ENCODE measurements around the gene TBX4. TPM values are rescaled to one million over a fixed set of nuclear protein-coding genes. Genes with fewer than 3 reads are reported as not detected.

TBX4 gene
- total and polyA plus RNA-seq, 5 donors = 0.11 TPM; not detected in 4

DNA sequence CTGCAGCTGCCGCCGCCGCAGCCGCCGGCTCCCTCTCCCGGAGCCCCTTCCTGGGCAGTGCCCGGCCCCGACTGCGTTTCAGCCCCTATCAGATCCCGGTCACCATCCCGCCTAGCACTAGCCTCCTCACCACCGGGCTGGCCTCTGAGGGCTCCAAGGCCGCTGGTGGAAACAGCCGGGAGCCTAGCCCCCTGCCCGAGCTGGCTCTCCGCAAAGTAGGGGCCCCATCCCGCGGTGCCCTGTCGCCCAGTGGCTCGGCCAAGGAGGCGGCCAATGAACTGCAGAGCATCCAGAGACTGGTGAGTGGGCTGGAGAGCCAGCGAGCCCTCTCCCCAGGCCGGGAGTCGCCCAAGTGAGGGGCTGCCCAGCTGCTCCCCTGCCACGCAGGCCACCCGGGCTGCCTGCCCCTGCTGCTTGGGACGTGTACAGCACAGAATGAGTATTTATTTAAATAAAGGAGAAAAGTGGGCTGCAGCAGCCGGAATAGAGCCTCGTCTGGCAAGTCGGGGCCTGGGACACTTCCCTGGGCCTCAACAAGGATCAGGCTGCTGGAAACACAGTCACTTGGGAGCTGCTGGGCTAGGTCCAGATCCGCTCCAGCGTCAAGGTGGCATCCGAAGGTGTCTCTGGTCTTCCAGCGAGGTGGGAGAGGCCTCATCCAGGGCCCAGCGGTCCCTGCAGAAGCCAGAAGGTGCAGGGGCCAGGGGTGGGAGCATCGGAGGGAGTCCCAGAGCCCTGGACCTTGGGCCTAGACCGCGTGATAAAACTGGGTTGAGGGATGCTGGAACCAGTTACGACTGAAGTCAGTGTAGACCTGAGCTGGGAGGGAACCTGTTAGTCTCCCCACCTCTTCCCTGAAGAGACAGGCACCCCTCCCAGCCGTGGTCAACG lies 43.8 kb upstream of the TBX4 start:
- H3K27me3 ChIP-seq (ENCODE audit: control insufficient read depth, insufficient read depth) = no peaks in the 10 kb centered on the region
- intact Hi-C loops (cut with DNase I) = no loop called here
- H3K9me3 ChIP-seq (ENCODE audit: control insufficient read depth, low read length) = no peaks in the 10 kb centered on the region
- H3K27ac ChIP-seq (ENCODE audit: low read length) = no peak overlapping the region
- peak in 2 of 3 donors; percentile 59 to 60 for DNase-seq
- H3K4me3 ChIP-seq (ENCODE audit: low read length) = no peak overlapping the region
- no peak for ATAC-seq
- H3K4me1 ChIP-seq (ENCODE audit: control insufficient read depth, insufficient read depth, low read length) = no peaks in the 10 kb centered on the region
- 65% methylated on average over 41 of the region's 41 CpGs for WGBS

DNA sequence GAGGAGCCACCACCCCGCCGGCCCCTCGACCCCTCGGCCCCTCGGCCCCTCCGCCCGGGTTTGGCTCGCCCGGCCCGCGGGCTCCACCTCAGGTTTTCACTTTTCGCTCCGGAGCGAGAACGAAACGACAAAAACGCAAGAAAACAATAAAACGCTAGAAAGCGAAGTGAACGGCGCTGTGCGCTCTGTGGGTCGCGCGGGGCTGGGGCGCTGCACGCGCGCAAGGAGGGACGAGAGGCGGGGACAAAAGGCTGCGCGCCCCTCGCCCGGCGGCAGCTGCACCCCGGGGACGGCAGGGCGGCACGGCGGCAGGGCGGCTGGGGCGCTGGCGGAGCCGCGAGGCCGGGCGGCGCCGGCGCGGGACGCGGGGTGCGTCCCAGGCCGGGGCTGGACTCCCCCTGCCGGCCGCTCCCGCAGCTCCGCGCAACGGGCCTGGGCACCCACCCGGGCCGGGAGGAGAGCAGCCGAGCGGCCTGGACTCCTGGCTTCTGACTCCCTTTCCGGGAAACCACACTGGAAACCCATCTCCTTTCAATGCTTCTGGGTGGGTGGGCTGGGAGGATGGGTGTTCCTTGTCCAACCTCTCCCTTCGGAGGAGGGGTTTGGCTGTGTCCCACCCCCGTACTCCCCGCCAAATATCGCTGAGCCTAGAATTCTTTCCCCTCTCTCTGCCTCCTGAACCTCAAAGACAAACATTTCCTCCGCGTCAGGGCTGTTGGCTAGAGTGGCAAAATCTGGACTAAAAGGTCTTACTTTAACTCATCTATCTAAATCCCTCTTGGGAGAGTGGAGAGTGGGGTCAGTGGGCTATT lies 42.7 kb upstream of the TBX4 start:
- intact Hi-C loops (cut with DNase I) = loop anchor here in 3 of 4 donors (5.0 to 10.0 kb wide), 5 partner anchors 145 to 658 kb away; partner anchors contain the start of gene MED13 (in 2 of the 3)
- Histone ChIP-seq H3K9me3 (ENCODE audit: control insufficient read depth, low read length) (no peaks in the 10 kb centered on the region), H3K27me3 (ENCODE audit: control insufficient read depth, insufficient read depth) (no peaks in the 10 kb centered on the region), H3K4me1 (ENCODE audit: control insufficient read depth, insufficient read depth, low read length) (no peaks in the 10 kb centered on the region), H3K27ac (ENCODE audit: low read length) (no peak overlapping the region), H3K4me3 (ENCODE audit: low read length) (peak overlapping the region; percentile 65)
- ATAC-seq (peak; percentile 35 to 37), DNase-seq (peak; percentile 68 to 88 (median 87))
- WGBS = 3% methylated on average over 73 of the region's 73 CpGs

DNA sequence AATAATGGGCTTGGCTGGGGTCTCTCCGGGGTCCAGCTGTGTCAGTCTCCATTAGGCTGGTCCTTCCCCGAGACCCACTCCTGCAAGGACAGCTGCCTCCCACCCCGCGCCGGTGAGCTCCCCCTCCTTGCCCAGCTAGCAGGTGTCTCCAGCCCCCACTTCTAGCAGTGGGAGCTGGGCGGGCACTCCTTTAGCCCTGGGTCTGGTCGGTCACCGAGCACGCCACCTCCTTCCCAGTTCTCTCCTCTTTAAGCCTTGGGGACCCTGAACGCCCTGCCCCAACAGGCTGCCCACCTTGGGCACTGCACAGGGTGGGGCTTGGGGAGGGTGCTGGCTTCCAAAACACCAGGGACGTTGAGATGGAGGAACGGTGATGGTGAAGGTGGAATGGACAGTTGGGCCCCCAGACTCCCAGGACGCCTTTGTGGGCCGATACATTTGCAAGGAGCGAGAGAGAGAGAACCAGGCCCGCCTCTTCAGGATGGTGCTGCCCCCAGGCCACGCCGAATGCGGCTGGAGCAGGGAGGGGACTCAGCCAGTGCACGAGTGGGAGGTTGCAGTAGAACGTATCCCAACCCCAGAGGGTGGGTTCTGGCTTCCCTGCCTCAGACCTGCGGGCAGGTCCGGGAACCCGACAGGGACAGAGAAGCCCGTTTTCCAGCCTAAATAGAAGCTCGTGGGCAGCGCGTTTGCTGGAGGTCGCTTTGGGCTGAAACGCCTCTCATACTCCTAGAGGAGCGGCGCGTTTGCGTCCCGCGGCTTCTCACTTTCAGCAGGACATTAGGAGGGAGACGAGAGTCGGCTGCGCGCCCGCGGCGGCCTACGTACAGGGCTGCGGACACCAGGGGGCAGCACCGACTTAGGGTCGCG lies 41.8 kb upstream of the TBX4 start:
- ATAC-seq = peak; percentile 49 to 58
- Histone ChIP-seq H3K4me1 (ENCODE audit: control insufficient read depth, insufficient read depth, low read length) (no peaks in the 10 kb centered on the region), H3K27me3 (ENCODE audit: control insufficient read depth, insufficient read depth) (no peaks in the 10 kb centered on the region), H3K9me3 (ENCODE audit: control insufficient read depth, low read length) (no peaks in the 10 kb centered on the region), H3K27ac (ENCODE audit: low read length) (peak overlapping the region; percentile 15), H3K4me3 (ENCODE audit: low read length) (peak overlapping the region; percentile 68)
- intact Hi-C loops (cut with DNase I) = loop anchor here in 3 of 4 donors (5.0 to 10.0 kb wide), 5 partner anchors 144 to 657 kb away; partner anchors contain the start of gene MED13 (in 2 of the 3)
- WGBS = 14% methylated on average over 48 of the region's 48 CpGs
- DNase-seq = peak; percentile 84 to 94 (median 92)

DNA sequence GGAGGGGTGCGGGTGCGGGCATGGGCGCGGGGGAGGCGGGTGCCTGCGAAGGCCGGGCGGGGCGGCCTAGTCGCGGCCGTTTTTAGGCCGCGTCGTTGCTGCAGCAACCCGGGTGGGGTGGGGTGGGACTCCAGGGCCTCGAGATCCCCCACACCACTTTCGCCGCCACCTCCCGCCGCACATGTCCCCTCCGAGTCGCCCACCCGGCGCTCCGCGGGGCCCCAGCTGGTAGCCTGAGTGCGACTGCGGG lies 41.3 kb upstream of the TBX4 start:
- DNase-seq = no peak

DNA sequence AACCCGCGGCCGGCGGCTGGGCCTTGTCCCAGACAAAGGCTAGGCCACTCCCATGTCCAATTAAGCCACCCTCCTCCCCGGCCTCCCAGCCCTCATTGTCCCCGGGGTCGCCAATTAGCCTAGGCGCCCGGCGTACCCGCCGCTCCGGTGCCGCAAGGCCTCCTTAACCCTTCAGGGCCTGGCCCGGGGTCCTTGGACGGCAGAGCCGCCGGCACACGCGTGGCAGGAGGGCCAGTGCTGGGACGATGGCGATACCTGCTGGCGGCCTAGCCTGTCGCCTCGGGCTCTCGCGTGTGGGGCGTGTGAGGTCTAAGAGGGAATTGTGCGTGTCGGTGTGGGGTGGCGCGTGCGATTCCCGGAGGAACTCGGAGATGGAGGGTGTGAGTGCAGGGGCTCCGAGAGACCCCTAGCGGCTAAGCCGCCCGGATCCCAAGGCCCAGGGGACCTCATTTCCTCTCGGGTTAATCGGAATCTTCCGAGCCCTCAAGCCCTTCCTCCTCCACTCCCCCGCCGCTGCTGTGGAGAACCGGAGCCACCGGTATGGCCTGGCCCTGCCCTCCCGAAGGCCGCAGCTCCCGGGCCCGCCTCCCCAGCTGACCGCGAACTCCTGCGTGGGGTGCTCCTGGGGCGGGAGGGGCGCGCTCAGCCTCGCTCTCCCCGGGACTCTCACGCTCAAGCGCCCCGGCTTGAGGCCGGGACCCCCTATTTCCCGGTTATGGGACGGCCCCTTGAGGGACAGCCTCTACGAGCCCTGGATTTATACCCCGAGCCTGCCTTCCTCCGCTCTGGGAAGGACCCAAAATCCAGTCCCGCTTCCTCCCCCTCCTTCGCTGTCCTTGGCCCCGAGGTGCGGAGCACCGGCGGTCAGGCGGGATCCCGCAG lies 40.7 kb upstream of the TBX4 start:
- ATAC-seq (peak; percentile 57 to 59), DNase-seq (peak; percentile 65 to 86 (median 84))
- no peaks in the 10 kb centered on the region for H3K9me3 ChIP-seq (ENCODE audit: control insufficient read depth, low read length)
- intact Hi-C loops (cut with DNase I) = loop anchor here in 3 of 4 donors (5.0 to 10.0 kb wide), 5 partner anchors 143 to 656 kb away; partner anchors contain the start of gene MED13 (in 2 of the 3)
- peak overlapping the region; percentile 68 for H3K4me3 ChIP-seq (ENCODE audit: low read length)
- H3K27ac ChIP-seq (ENCODE audit: low read length) = peak overlapping the region; percentile 55
- WGBS = 1% methylated on average over 75 of the region's 75 CpGs
- H3K4me1 ChIP-seq (ENCODE audit: control insufficient read depth, insufficient read depth, low read length) = no peaks in the 10 kb centered on the region
- no peaks in the 10 kb centered on the region for H3K27me3 ChIP-seq (ENCODE audit: control insufficient read depth, insufficient read depth)

More for the DNA sequence above, 41.3 kb upstream of the TBX4 start:
- intact Hi-C loops (cut with DNase I) = loop anchor here in 3 of 4 donors (5.0 to 10.0 kb wide), 5 partner anchors 144 to 656 kb away; partner anchors contain the start of gene MED13 (in 2 of the 3)
- WGBS = 6% methylated on average over 29 of the region's 29 CpGs
- Histone ChIP-seq H3K9me3 (ENCODE audit: control insufficient read depth, low read length) (no peaks in the 10 kb centered on the region), H3K4me1 (ENCODE audit: control insufficient read depth, insufficient read depth, low read length) (no peaks in the 10 kb centered on the region), H3K27me3 (ENCODE audit: control insufficient read depth, insufficient read depth) (no peaks in the 10 kb centered on the region), H3K27ac (ENCODE audit: low read length) (peak overlapping the region; percentile 55), H3K4me3 (ENCODE audit: low read length) (peak overlapping the region; percentile 68)
- no peak for ATAC-seq

DNA sequence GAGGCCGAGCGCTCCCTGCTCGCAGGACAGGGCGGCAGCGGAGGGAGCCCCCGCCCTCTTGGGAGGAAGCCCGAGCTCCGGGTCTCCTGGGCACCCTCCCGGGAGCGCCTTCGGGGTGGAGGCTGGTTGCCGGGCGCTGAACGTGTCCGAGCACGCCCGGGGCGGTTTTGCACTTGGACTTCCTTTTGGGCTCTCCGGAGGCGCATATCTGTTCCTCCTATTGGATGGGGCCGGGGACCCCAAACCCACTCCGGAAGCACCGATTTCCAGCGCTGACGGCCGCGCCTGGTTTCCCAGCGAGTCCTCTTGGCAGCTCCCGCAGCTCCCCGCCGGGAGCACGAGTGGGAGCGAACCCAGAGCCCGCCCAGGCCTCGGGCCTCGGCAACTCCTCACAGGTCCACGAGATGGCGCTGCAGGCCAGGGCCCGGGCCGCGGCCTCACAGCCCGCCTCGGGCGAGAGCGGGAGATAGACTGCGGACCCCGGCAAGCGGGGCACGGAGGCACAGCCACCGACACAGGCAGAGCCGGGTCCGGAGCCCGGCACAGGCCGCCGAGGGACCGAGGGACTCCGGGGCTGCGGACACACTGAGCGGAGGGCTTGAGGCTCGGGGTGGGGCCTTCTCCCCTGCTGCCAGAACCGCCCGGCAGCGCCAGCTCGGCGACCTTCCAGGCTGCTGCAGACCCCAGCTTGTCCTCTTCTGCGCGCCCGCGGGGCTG lies 39.9 kb upstream of the TBX4 start:
- ATAC-seq (peak; percentile 81 to 85), DNase-seq (peak; percentile 82 to 95 (median 94))
- Histone ChIP-seq H3K27me3 (ENCODE audit: control insufficient read depth, insufficient read depth) (no peaks in the 10 kb centered on the region), H3K9me3 (ENCODE audit: control insufficient read depth, low read length) (no peaks in the 10 kb centered on the region), H3K4me1 (ENCODE audit: control insufficient read depth, insufficient read depth, low read length) (no peaks in the 10 kb centered on the region), H3K4me3 (ENCODE audit: low read length) (peak overlapping the region; percentile 68), H3K27ac (ENCODE audit: low read length) (peak overlapping the region; percentile 55)
- intact Hi-C loops (cut with DNase I) = loop anchor here in 3 of 4 donors (5.0 to 10.0 kb wide), 5 partner anchors 142 to 655 kb away; partner anchors contain the start of gene MED13 (in 2 of the 3)
- WGBS = under 1% methylated on average over 69 of the region's 69 CpGs

DNA sequence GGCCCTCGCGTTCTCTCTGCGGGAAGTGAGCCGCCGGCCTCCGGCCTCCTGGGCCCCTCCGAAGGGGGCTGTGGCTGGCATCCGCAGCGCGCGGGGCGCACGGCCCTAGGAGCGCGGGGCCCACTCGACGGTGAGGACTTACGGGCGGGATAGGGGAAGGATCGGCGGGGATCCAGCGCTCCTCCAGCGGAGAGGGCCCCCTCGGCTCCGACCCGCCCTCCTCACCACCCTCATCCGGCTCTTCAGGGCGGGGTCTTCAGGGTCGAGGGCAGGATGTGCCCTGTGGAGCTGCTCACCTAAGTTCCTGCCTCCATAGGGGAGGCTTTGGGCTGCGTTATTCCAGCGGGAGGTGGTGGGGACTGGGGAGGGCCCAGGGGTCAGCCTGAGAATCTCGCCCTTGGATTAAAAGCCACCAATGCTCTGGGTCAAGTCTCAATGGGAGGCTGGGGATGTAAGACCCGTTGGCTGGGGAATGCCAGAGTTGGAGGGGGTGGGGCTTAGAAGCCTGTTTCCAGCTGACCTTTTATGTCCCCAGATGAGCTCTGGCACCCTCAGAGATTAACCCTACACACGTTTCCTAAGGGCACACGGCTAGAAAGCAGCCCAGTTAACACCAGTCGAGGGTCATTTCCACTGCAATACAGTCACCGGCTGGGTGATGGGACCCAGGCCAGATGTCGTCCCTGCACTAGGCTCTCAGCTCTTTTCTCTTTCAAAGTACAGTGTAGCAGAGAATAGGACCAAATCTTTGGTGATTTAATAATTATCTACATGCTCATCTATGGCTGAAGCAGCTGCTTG lies 39.2 kb upstream of the TBX4 start:
- H3K4me1 ChIP-seq (ENCODE audit: control insufficient read depth, insufficient read depth, low read length) = no peaks in the 10 kb centered on the region
- no peaks in the 10 kb centered on the region for H3K9me3 ChIP-seq (ENCODE audit: control insufficient read depth, low read length)
- peak in 2 of 3 donors; percentile 21 to 53 for DNase-seq
- intact Hi-C loops (cut with DNase I) = loop anchor here in 3 of 4 donors (5.0 to 10.0 kb wide), 5 partner anchors 142 to 654 kb away; partner anchors contain the start of gene MED13 (in 2 of the 3)
- H3K27me3 ChIP-seq (ENCODE audit: control insufficient read depth, insufficient read depth) = no peaks in the 10 kb centered on the region
- H3K27ac ChIP-seq (ENCODE audit: low read length) = peak overlapping the region; percentile 55
- peak overlapping the region; percentile 68 for H3K4me3 ChIP-seq (ENCODE audit: low read length)
- 13% methylated on average over 38 of the region's 38 CpGs for WGBS
- ATAC-seq = peak in 1 of 2 donors; percentile 1

DNA sequence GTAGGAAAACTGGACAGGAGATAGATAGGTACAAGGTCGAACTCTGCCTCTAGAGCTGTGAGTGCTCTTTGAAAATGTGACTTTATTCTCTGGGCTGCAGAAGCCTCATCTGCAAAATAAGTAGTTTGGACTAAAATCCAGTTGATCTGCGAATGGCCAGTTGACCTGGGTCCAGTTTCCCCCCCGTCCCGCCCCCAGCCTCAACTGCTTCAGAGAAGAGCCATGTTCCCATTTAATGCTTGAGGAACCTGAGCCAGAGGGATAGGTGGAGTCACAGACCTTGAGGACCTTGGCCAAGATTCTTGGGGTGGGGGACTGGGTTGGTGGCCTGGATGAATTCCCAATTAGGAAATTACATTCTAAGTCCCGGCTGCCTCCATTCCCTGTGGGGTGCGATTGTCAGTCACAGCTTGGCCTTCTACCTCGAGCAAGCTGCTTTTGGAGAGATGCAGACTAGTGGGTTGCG lies 38.5 kb upstream of the TBX4 start:
- ATAC-seq (no peak), DNase-seq (no peak)
- no peak overlapping the region for H3K4me3 ChIP-seq (ENCODE audit: low read length)
- WGBS = 84% methylated on average over 8 of the region's 8 CpGs
- no peaks in the 10 kb centered on the region for H3K4me1 ChIP-seq (ENCODE audit: control insufficient read depth, insufficient read depth, low read length)
- H3K27ac ChIP-seq (ENCODE audit: low read length) = no peak overlapping the region
- intact Hi-C loops (cut with DNase I) = loop anchor here in 3 of 4 donors (5.0 to 10.0 kb wide), 5 partner anchors 141 to 654 kb away; partner anchors contain the start of gene MED13 (in 2 of the 3)
- H3K27me3 ChIP-seq (ENCODE audit: control insufficient read depth, insufficient read depth) = no peaks in the 10 kb centered on the region
- H3K9me3 ChIP-seq (ENCODE audit: control insufficient read depth, low read length) = no peaks in the 10 kb centered on the region
